PFSK-1 (cell line): ENCODE data around the gene ADGRL3.

Experiments
- FOXP2 ChIP-seq: optimal IDR thresholded peaks from 2 replicates; pipeline ENCODE3; 2011; ENCODE audit warnings: borderline replicate concordance, control low read depth, inconsistent platforms; ENCODE audit not compliant: insufficient read depth; ENCODE audit errors: extremely low read length, extremely low read depth
- POLR2AphosphoS5 ChIP-seq: IDR thresholded peaks from 2 replicates; pipeline ENCODE4 v1.6.1; 2012; ENCODE audit warnings: low read depth, mild to moderate bottlenecking, control low read depth, low read length, moderate library complexity
- SIN3A ChIP-seq: IDR thresholded peaks from 2 replicates; pipeline ENCODE4 v1.6.1; 2012; ENCODE audit warnings: mild to moderate bottlenecking, low read length, moderate library complexity, borderline replicate concordance; ENCODE audit not compliant: insufficient read depth
- TAF1 ChIP-seq: IDR thresholded peaks from 2 replicates; pipeline ENCODE4 v1.6.1; 2012; ENCODE audit warnings: low read length, control low read depth, borderline replicate concordance; ENCODE audit not compliant: insufficient read depth
- TF ChIP-seq, protein P1 (sequence below), 2 experiments: IDR thresholded peaks; 2 replicates each; pipeline versions ENCODE4 v1.6.1 to v1.8.0; 2011 to 2012; ENCODE audit warnings: low read depth in 2 of 2, low read length in 2 of 2, control low read depth in 1 of 2, inconsistent platforms in 1 of 2, mild to moderate bottlenecking in 1 of 2, moderate library complexity in 1 of 2; ENCODE audit not compliant: insufficient read depth in 1 of 2

DNA sequence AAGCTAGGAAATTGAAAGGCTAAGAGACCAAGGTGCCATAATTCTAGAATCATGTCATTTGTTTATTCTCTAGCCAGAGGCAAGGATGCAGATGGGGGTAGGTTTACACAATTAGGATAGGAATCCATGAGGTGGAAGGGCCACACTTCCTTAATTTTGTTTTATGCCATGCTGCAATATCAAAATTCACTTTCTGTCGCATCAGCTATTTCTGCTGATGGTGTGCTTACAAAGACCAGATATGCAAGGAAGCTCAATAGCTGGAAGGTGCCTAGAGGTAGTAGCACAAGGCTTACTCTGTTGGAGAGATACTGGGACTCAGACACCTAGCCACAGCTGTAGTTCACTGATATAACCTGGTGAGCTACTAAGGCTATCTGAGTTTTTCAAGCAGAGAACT is 328.5 kb downstream of the ADGRL3 start:
- TF ChIP-seq POLR2AphosphoS5 = no peak
- TF ChIP-seq SIN3A = no peak
- TF ChIP-seq TAF1 = no peak
- no peak for TF ChIP-seq FOXP2
- TF ChIP-seq, protein P1, sequence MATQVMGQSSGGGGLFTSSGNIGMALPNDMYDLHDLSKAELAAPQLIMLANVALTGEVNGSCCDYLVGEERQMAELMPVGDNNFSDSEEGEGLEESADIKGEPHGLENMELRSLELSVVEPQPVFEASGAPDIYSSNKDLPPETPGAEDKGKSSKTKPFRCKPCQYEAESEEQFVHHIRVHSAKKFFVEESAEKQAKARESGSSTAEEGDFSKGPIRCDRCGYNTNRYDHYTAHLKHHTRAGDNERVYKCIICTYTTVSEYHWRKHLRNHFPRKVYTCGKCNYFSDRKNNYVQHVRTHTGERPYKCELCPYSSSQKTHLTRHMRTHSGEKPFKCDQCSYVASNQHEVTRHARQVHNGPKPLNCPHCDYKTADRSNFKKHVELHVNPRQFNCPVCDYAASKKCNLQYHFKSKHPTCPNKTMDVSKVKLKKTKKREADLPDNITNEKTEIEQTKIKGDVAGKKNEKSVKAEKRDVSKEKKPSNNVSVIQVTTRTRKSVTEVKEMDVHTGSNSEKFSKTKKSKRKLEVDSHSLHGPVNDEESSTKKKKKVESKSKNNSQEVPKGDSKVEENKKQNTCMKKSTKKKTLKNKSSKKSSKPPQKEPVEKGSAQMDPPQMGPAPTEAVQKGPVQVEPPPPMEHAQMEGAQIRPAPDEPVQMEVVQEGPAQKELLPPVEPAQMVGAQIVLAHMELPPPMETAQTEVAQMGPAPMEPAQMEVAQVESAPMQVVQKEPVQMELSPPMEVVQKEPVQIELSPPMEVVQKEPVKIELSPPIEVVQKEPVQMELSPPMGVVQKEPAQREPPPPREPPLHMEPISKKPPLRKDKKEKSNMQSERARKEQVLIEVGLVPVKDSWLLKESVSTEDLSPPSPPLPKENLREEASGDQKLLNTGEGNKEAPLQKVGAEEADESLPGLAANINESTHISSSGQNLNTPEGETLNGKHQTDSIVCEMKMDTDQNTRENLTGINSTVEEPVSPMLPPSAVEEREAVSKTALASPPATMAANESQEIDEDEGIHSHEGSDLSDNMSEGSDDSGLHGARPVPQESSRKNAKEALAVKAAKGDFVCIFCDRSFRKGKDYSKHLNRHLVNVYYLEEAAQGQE (IDR thresholded peaks at IDR 0.05; ENCODE audit: insufficient read depth in 1 of 2, low read depth in 2 of 2, low read length in 2 of 2) = no peak
